Measurements from ENCODE around the gene SHMT2.

SHMT2 gene

GRCh38 chr12:57231276-57232021 is 1.9 kb downstream of the SHMT2 start:
- H3K27ac ChIP-seq, result no peak overlapping the region
- H3K27me3 ChIP-seq, result peaks cover 46% of the 10 kb centered on the region
- H3K36me3 ChIP-seq, result peaks cover 21% of the 10 kb centered on the region
- no peak overlapping the region for H3K4me3 ChIP-seq (ENCODE audit: low read depth in 1 of 2, low read length in 1 of 2)
- TF ChIP-seq CTCF (IDR thresholded peaks at IDR 0.05), result no peak
- no peaks in the 10 kb centered on the region for H3K9me3 ChIP-seq
- peaks cover 25 to 32% of the 10 kb centered on the region in 2 experiments for H3K4me1 ChIP-seq (ENCODE audit: control insufficient read depth in 1 of 2, insufficient read depth in 1 of 2, low read depth in 1 of 2, low read length in 1 of 2)

GRCh38 chr12:57232156-57232756 is 2.7 kb downstream of the SHMT2 start:
- H3K4me3 ChIP-seq (ENCODE audit: low read depth in 1 of 2, low read length in 1 of 2), result no peak overlapping the region
- H3K27ac ChIP-seq, result no peak overlapping the region
- H3K4me1 ChIP-seq (ENCODE audit: control insufficient read depth in 1 of 2, insufficient read depth in 1 of 2, low read depth in 1 of 2, low read length in 1 of 2), result peaks cover 23 to 25% of the 10 kb centered on the region in 2 experiments

GRCh38 chr12:57233357-57234232 is 4.1 kb downstream of the SHMT2 start:
- Histone ChIP-seq H3K27me3 (peaks cover 46% of the 10 kb centered on the region), H3K36me3 (peaks cover 21% of the 10 kb centered on the region), H3K9me3 (no peaks in the 10 kb centered on the region), H3K4me1 (ENCODE audit: control insufficient read depth in 1 of 2, insufficient read depth in 1 of 2, low read depth in 1 of 2, low read length in 1 of 2) (peaks cover 28 to 34% of the 10 kb centered on the region in 2 experiments), H3K27ac (no peak overlapping the region), H3K4me3 (ENCODE audit: low read depth in 1 of 2, low read length in 1 of 2) (no peak overlapping the region)
- no peak for TF ChIP-seq CTCF (IDR thresholded peaks at IDR 0.05)

More at GRCh38 chr12:57232156-57232756, 2.7 kb downstream of the SHMT2 start:
- Histone ChIP-seq H3K27me3 (peaks cover 46% of the 10 kb centered on the region), H3K36me3 (peaks cover 21% of the 10 kb centered on the region), H3K9me3 (no peaks in the 10 kb centered on the region)
- TF ChIP-seq CTCF (IDR thresholded peaks at IDR 0.05), result no peak

GRCh38 chr12:57234233-57234570 is 4.7 kb downstream of the SHMT2 start:
- peaks cover 30 to 35% of the 10 kb centered on the region in 2 experiments for H3K4me1 ChIP-seq (ENCODE audit: control insufficient read depth in 1 of 2, insufficient read depth in 1 of 2, low read depth in 1 of 2, low read length in 1 of 2)
- no peak overlapping the region for H3K27ac ChIP-seq
- no peak overlapping the region for H3K4me3 ChIP-seq (ENCODE audit: low read depth in 1 of 2, low read length in 1 of 2)

More at GRCh38 chr12:57234233-57234570, 4.7 kb downstream of the SHMT2 start:
- Histone ChIP-seq H3K9me3 (no peaks in the 10 kb centered on the region), H3K27me3 (peaks cover 46% of the 10 kb centered on the region), H3K36me3 (peaks cover 21% of the 10 kb centered on the region)
- no peak for TF ChIP-seq CTCF (IDR thresholded peaks at IDR 0.05)
